K562 (cell line): Measurements from ENCODE around the gene FBXW2. TPM values are rescaled to one million over a fixed set of nuclear protein-coding genes. Genes with fewer than 3 reads are reported as not detected.

ENCODE experiments used
- ATF1 ChIP-seq, 2 experiments: fragments of 450-650 bp in 1 of 2; IDR thresholded peaks; 2 replicates each; pipeline ENCODE4 v1.6.1; 2016; ENCODE audit warnings: missing compliant biosample characterization in 1 of 2, missing genetic modification characterization in 1 of 2
- ATF7 ChIP-seq: fragments of 450-650 bp; IDR thresholded peaks from 2 replicates; pipeline ENCODE4 v1.7.1; 2014; ENCODE audit warnings: mild to moderate bottlenecking, moderate library complexity
- CGGBP1 ChIP-seq: fragments of 250-450 bp; sonication (Bioruptor Pico); IDR thresholded peaks from 2 replicates; pipeline ENCODE4 v1.9.0; 2021; ENCODE audit warnings: mild to moderate bottlenecking
- CTBP1 ChIP-seq: fragments of 450-650 bp; IDR thresholded peaks from 2 replicates; pipeline ENCODE4 v1.6.1; 2016; ENCODE audit warnings: borderline replicate concordance
- ETV5 ChIP-seq: sonication (generic); formaldehyde crosslinking; IDR thresholded peaks from 2 replicates; pipeline ENCODE4 v1.4.0; 2020; ENCODE audit warnings: low read depth, mild to moderate bottlenecking, missing genetic modification reagents
- EZH2 ChIP-seq: IDR thresholded peaks from 2 replicates; pipeline ENCODE4 v1.6.1; 2012; ENCODE audit warnings: low read depth, mild to moderate bottlenecking, inconsistent platforms, low read length, borderline replicate concordance
- GABPA ChIP-seq: fragments of 200-800 bp; sonication (Bioruptor generic); conservative IDR thresholded peaks from 2 replicates; pipeline ENCODE4 v1.6.1; 2016; ENCODE audit warnings: low read depth, missing genetic modification characterization, missing compliant biosample characterization
- HMGN3 ChIP-seq: IDR thresholded peaks from 2 replicates; pipeline ENCODE4 v1.6.1; 2011; ENCODE audit warnings: borderline replicate concordance, low read depth, mild to moderate bottlenecking, mixed read lengths, low read length; ENCODE audit not compliant: insufficient read length; ENCODE audit errors: extremely low read depth
- JUND ChIP-seq, 2 experiments: IDR thresholded peaks; 2 replicates in 1 of 2; 3 replicates in 1 of 2; pipeline ENCODE4 v1.6.1; 2011; ENCODE audit warnings: borderline replicate concordance in 2 of 2, low read depth in 2 of 2, low read length in 2 of 2, improper control_type of control experiment in 1 of 2, missing biosample characterization in 1 of 2, missing genetic modification characterization in 1 of 2, missing genetic modification reagents in 1 of 2
- KDM4B ChIP-seq, 2 experiments: fragments of 450-650 bp in 1 of 2; sonication (generic) in 1 of 2; IDR thresholded peaks; 2 replicates each; pipeline ENCODE4 v1.6.1; 2016 to 2017; ENCODE audit warnings: borderline replicate concordance in 2 of 2, antibody characterized with exemption in 1 of 2, low read depth in 1 of 2, mild to moderate bottlenecking in 1 of 2
- KLF1 ChIP-seq: fragments of 450-650 bp; IDR thresholded peaks from 2 replicates; pipeline ENCODE4 v1.6.1; 2016; ENCODE audit warnings: missing genetic modification characterization, missing compliant biosample characterization
- L3MBTL2 ChIP-seq: fragments of 450-650 bp; IDR thresholded peaks from 2 replicates; pipeline ENCODE4 v1.6.1; 2016; ENCODE audit warnings: mild to moderate bottlenecking, moderate library complexity
- MITF ChIP-seq: IDR thresholded peaks from 2 replicates; pipeline ENCODE4 v1.6.1; 2014; ENCODE audit warnings: antibody characterized with exemption
- POLR2G ChIP-seq: fragments of 200-400 bp; formaldehyde crosslinking; IDR thresholded peaks from 2 replicates; pipeline ENCODE4 v1.6.1; 2017; ENCODE audit warnings: low read depth, mild to moderate bottlenecking, antibody characterized with exemption, low read length, moderate library complexity
- RBFOX2 ChIP-seq: fragments of 200-400 bp; formaldehyde crosslinking; IDR thresholded peaks from 2 replicates; pipeline ENCODE4 v1.6.1; 2017; ENCODE audit warnings: low read depth, mild to moderate bottlenecking, low read length, moderate library complexity
- TAF1 ChIP-seq: IDR thresholded peaks from 2 replicates; pipeline ENCODE4 v1.6.1; 2011; ENCODE audit warnings: mild to moderate bottlenecking, low read length, moderate library complexity; ENCODE audit not compliant: insufficient read depth, control insufficient read depth, severe bottlenecking; ENCODE audit errors: extremely low read depth
- YY1 ChIP-seq, 3 experiments: IDR thresholded peaks; 2 replicates each; pipeline ENCODE4 v1.6.1; 2011; ENCODE audit warnings: low read length in 2 of 3, mild to moderate bottlenecking in 2 of 3, moderate library complexity in 2 of 3, borderline replicate concordance in 1 of 3, control low read depth in 1 of 3, low read depth in 1 of 3; ENCODE audit not compliant: insufficient read depth in 3 of 3, insufficient replicate concordance in 2 of 3, control insufficient read depth in 1 of 3, insufficient read length in 1 of 3; ENCODE audit errors: extremely low read depth in 1 of 3
- ZNF395 ChIP-seq: fragments of 200-800 bp; sonication (Bioruptor generic); IDR thresholded peaks from 2 replicates; pipeline ENCODE4 v1.6.1; 2017; ENCODE audit warnings: missing genetic modification characterization, missing compliant biosample characterization
- ZNF639 ChIP-seq, 2 experiments: fragments of 200-800 bp in 1 of 2; sonication (Bioruptor generic) in 1 of 2; sonication (generic) in 1 of 2; formaldehyde crosslinking in 1 of 2; IDR thresholded peaks in 1 of 2; conservative IDR thresholded peaks in 1 of 2; 2 replicates each; pipeline versions ENCODE4 v1.5.0 to v1.6.1; 2016 to 2020; ENCODE audit warnings: missing compliant biosample characterization in 1 of 2, missing genetic modification characterization in 1 of 2, missing genetic modification reagents in 1 of 2
- polyA plus RNA-seq, 8 experiments: library from polyadenylated mRNA; depleted of rRNA in 4 of 8; stranded (reverse) in 5 of 8; unstranded in 3 of 8; fragments of >200 nt; fragmentation: Nextera tagmentation in 2 of 8; fragmentation: Illumina TruSeq in 1 of 8; extraction: Ambion mirVana in 2 of 8; extraction: Trizol in 1 of 8; gene quantifications; 2 replicates each; pipeline versions ENCODE4 v1.2.1 to v1.2.3, GENCODE V29; 2011 to 2014; ENCODE audit warnings: inconsistent platforms in 1 of 8, missing spikeins in 1 of 8
- total RNA-seq, 7 experiments: library from RNA; depleted of rRNA in 6 of 7; stranded (reverse); fragments of >200 nt in 6 of 7; fragmentation: Illumina TruSeq in 2 of 7; extraction: Trizol in 2 of 7; gene quantifications; 2 replicates each; pipeline versions ENCODE4 v1.2.1 to v1.2.3, GENCODE V29; 2011 to 2021; ENCODE audit warnings: low replicate concordance in 1 of 7

The FBXW2 gene
- total and polyA plus RNA-seq, 9 of the 15 experiments (the other 6 are each of a cell fraction or from before 2014, with no cell fraction given) = 2.5 to 57.8 (median 28.1) TPM

- TF ChIP-seq KLF1 (tag) (peak; percentile 62; the same call in 1 of the 2 replicates), JUND (IDR thresholded peaks at IDR 0.05; ENCODE audit: borderline replicate concordance, low read depth, low read length) (0 out of 2 replicates have a peak, but pooled peaks have one; percentile 5), JUND (tag; IDR thresholded peaks at IDR 0.05; ENCODE audit: borderline replicate concordance, low read depth, low read length) (no peak), YY1 (IDR thresholded peaks at IDR 0.05; ENCODE audit: borderline replicate concordance in 1 of 3, control insufficient read depth in 1 of 3, extremely low read depth in 1 of 3, insufficient read depth in 3 of 3, insufficient read length in 1 of 3, insufficient replicate concordance in 2 of 3, low read depth in 1 of 3, low read length in 2 of 3) (peak in 2 of 3 experiments; percentile 36 to 55), ATF7 (peak; percentile 78), RBFOX2 (peak; percentile 88), KDM4B (IDR thresholded peaks at IDR 0.05; ENCODE audit: borderline replicate concordance in 2 of 2, low read depth in 1 of 2) (0 out of 4 replicates have a peak, but pooled peaks of 1 of the 2 experiments have one; percentile 49), L3MBTL2 (peak; percentile 86), CGGBP1 (CRISPR knock-in tag) (peak; percentile 67; the same call in 1 of the 2 replicates), POLR2G (peak; percentile 92), MITF (peak; percentile 12; the same call in 1 of the 2 replicates), ZNF395 (CRISPR knock-in tag) (peak; percentile 45; the same call in 1 of the 2 replicates), ETV5 (no peak), CTBP1 (peak; percentile 91), ATF1 (CRISPR knock-in tag; IDR thresholded peaks at IDR 0.05) (no peak), ATF1 (tag; IDR thresholded peaks at IDR 0.05) (peak; percentile 62), HMGN3 (peak; percentile 73), GABPA (peak; percentile 40; the same call in 1 of the 2 replicates), EZH2 (no peak), TAF1 (peak; percentile 50), ZNF639 (CRISPR knock-in tag; conservative IDR thresholded peaks at IDR 0.05 in 1 of 2, IDR thresholded peaks at IDR 0.05 in 1 of 2) (peak in 1 of 2 experiments; percentile 91; a peak in 2 of 4 replicates)
Observed at GRCh38 chr9:120714088-120714845, 78.9 kb downstream of the FBXW2 start, which contains the start of gene MEGF9 (continued).
